KMS-11 (cell line): ENCODE results near the gene SAMD8.
A peak's percentile ranks its signal among the peaks of the same experiment; 100 is the strongest.

Experiments
- H2AFZ ChIP-seq: fragments of 200-600 bp; sonication (generic); 2 replicates; pipeline ENCODE4 v1.6.1; 2016; ENCODE audit warnings: antibody characterized with exemption, mixed run types, low read depth
- H3K27ac ChIP-seq: fragments of 200-600 bp; sonication (generic); 2 replicates; pipeline ENCODE4 v1.6.1; 2016; ENCODE audit warnings: mild to moderate bottlenecking, mixed run types
- H3K27me3 ChIP-seq: fragments of 200-600 bp; sonication (generic); 2 replicates; pipeline ENCODE4 v1.6.1; 2017; ENCODE audit warnings: mild to moderate bottlenecking, low read depth, mixed run types, moderate library complexity; ENCODE audit not compliant: insufficient read depth
- H3K36me3 ChIP-seq: fragments of 200-600 bp; sonication (generic); 2 replicates; pipeline ENCODE4 v1.6.1; 2017; ENCODE audit warnings: mild to moderate bottlenecking, mixed run types; ENCODE audit not compliant: insufficient read depth
- H3K4me1 ChIP-seq: fragments of 200-600 bp; sonication (generic); 2 replicates; pipeline ENCODE4 v1.6.1; 2016; ENCODE audit warnings: mild to moderate bottlenecking, low read depth, mixed run types; ENCODE audit not compliant: poor library complexity, severe bottlenecking
- H3K4me2 ChIP-seq: fragments of 200-600 bp; sonication (generic); 2 replicates; pipeline ENCODE4 v1.7.0; 2016; ENCODE audit warnings: mild to moderate bottlenecking, mixed run types
- H3K4me3 ChIP-seq: fragments of 200-600 bp; sonication (generic); IDR thresholded peaks from 2 replicates; pipeline ENCODE4 v1.6.1; 2017; ENCODE audit warnings: low read depth, low read length, mixed read lengths; ENCODE audit not compliant: insufficient read depth
- H3K79me2 ChIP-seq: fragments of 200-600 bp; sonication (generic); 2 replicates; pipeline ENCODE4 v1.6.1; 2016; ENCODE audit warnings: low read depth, mixed run types; ENCODE audit not compliant: insufficient read depth
- H3K9ac ChIP-seq: fragments of 200-600 bp; sonication (generic); 2 replicates; pipeline ENCODE4 v1.6.1; 2016; ENCODE audit warnings: mild to moderate bottlenecking, mixed run types
- H4K20me1 ChIP-seq: fragments of 200-600 bp; sonication (generic); 2 replicates; pipeline ENCODE4 v1.6.1; 2016; ENCODE audit warnings: mild to moderate bottlenecking, mixed run types; ENCODE audit not compliant: insufficient read depth
- TF ChIP-seq, protein P1 (sequence below): fragments of 200-600 bp; sonication (generic); conservative IDR thresholded peaks from 2 replicates; pipeline ENCODE4 v1.6.1; 2017; ENCODE audit warnings: low read depth, mild to moderate bottlenecking, antibody characterized with exemption, low read length, moderate library complexity, mixed read lengths

Gene SAMD8

DNA sequence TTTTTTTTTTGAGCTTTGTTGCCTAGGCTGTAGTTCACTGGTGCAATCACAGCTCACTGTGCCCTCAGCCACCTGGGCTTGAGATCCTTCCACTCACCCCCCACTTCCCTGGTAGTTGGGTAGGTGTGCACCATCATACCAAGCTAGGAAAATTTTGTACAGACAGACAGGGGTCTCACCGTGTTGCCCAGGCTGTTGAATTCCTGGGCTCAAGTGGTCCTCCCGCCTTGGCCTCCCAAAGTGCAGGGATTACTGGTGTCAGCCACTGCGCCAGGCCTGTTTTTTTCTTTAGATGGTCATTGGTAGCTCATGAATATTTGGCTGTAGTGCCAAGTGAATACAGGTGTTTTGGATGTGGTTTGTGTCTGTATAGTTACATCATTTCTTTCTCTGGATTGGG is 116.8 kb downstream of the SAMD8 start:
- Histone ChIP-seq H3K4me3 (no peak overlapping the region), H3K79me2 (peaks cover 56% of the 10 kb centered on the region; the same call in 1 of the 2 replicates), H3K36me3 (peaks cover 6% of the 10 kb centered on the region; the same call in 1 of the 2 replicates), H2AFZ (no peak overlapping the region), H3K27me3 (no peaks in the 10 kb centered on the region), H4K20me1 (peaks cover 31% of the 10 kb centered on the region), H3K9ac (no peak overlapping the region), H3K4me2 (no peak overlapping the region), H3K27ac (no peak overlapping the region; the same call in 1 of the 2 replicates), H3K4me1 (peaks cover 67% of the 10 kb centered on the region)
- TF ChIP-seq, protein P1, sequence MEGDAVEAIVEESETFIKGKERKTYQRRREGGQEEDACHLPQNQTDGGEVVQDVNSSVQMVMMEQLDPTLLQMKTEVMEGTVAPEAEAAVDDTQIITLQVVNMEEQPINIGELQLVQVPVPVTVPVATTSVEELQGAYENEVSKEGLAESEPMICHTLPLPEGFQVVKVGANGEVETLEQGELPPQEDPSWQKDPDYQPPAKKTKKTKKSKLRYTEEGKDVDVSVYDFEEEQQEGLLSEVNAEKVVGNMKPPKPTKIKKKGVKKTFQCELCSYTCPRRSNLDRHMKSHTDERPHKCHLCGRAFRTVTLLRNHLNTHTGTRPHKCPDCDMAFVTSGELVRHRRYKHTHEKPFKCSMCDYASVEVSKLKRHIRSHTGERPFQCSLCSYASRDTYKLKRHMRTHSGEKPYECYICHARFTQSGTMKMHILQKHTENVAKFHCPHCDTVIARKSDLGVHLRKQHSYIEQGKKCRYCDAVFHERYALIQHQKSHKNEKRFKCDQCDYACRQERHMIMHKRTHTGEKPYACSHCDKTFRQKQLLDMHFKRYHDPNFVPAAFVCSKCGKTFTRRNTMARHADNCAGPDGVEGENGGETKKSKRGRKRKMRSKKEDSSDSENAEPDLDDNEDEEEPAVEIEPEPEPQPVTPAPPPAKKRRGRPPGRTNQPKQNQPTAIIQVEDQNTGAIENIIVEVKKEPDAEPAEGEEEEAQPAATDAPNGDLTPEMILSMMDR = no peak

DNA sequence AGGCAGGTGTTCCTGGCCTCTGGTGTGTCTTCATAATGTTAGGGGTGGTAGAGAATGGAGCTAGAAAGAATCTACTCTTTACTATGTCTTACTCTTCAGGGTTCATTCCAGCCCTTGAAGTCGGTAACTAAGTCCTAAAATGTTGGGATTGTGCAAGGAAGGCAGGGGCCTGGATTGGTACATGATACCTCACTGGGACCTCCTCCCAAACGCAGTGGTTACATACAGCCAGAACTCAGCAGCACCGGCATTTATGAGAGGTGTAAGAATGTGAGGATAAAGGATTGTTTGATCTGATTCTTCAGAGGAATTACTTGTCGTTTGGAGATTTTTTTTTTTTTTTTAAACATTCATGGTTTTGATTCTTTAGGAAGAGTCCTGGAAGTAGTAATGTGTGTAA is 117.4 kb downstream of the SAMD8 start:
- Histone ChIP-seq H2AFZ (no peak overlapping the region), H3K36me3 (peaks cover 6% of the 10 kb centered on the region; the same call in 1 of the 2 replicates), H3K79me2 (peaks cover 51% of the 10 kb centered on the region; the same call in 1 of the 2 replicates), H3K4me3 (no peak overlapping the region), H3K27me3 (no peaks in the 10 kb centered on the region), H3K9ac (no peak overlapping the region), H4K20me1 (peaks cover 30% of the 10 kb centered on the region), H3K27ac (no peak overlapping the region; the same call in 1 of the 2 replicates), H3K4me1 (peaks cover 67% of the 10 kb centered on the region), H3K4me2 (no peak overlapping the region)
- TF ChIP-seq, protein P1 = no peak

DNA sequence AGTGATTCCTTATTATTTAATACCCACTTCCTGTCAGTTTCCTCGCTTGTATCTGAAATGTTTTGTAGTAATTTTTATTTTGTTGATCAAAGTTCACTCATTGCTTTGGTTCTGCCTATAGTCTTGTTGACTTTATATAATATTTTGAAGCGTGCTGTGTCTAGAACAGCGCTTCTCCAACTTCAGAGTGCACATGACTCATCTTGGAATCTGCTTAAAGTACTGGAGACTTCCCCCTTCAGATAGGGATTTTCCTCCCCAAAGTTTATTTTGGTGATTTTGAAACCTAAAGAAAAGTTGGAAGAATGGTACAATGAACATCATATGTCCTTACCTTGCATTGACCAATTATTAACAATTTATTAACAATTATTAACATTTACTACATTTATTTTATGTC is 118.5 kb downstream of the SAMD8 start:
- peaks cover 6% of the 10 kb centered on the region; the same call in 1 of the 2 replicates for H3K36me3 ChIP-seq
- TF ChIP-seq, protein P1 = no peak
- H3K27ac ChIP-seq = peak overlapping the region; percentile 9; the same call in 1 of the 2 replicates

GRCh38 chr10:75230600-75231038 is 119.2 kb downstream of the SAMD8 start:
- H3K4me2 ChIP-seq = no peak overlapping the region
- peaks cover 6% of the 10 kb centered on the region; the same call in 1 of the 2 replicates for H3K36me3 ChIP-seq
- H4K20me1 ChIP-seq = peaks cover 25% of the 10 kb centered on the region
- H2AFZ ChIP-seq = no peak overlapping the region
- H3K4me3 ChIP-seq = no peak overlapping the region
- H3K27me3 ChIP-seq = no peaks in the 10 kb centered on the region
- H3K79me2 ChIP-seq = peaks cover 34% of the 10 kb centered on the region; the same call in 1 of the 2 replicates
- TF ChIP-seq, protein P1 = peak; percentile 95
- H3K27ac ChIP-seq = 0 out of 2 replicates have a peak overlapping the region, but pooled peaks have one; percentile 9
- no peak overlapping the region for H3K9ac ChIP-seq
- peaks cover 50% of the 10 kb centered on the region for H3K4me1 ChIP-seq

More for the DNA sequence above, 118.5 kb downstream of the SAMD8 start:
- Histone ChIP-seq H3K27me3 (no peaks in the 10 kb centered on the region), H4K20me1 (peaks cover 25% of the 10 kb centered on the region), H3K4me3 (no peak overlapping the region), H2AFZ (no peak overlapping the region), H3K4me1 (peaks cover 56% of the 10 kb centered on the region), H3K4me2 (no peak overlapping the region), H3K9ac (no peak overlapping the region), H3K79me2 (peaks cover 41% of the 10 kb centered on the region; the same call in 1 of the 2 replicates)
